HG03457 (cell line): ENCODE measurements around the gene MXI1.

ENCODE experiments used
- ATAC-seq: cut with Tn5 transposase; IDR thresholded peaks from one replicate; pipeline ENCODE4 v1.9.1; 2021; ENCODE audit warnings: moderate number of reproducible peaks; ENCODE audit not compliant: unreplicated experiment

MXI1 gene

DNA sequence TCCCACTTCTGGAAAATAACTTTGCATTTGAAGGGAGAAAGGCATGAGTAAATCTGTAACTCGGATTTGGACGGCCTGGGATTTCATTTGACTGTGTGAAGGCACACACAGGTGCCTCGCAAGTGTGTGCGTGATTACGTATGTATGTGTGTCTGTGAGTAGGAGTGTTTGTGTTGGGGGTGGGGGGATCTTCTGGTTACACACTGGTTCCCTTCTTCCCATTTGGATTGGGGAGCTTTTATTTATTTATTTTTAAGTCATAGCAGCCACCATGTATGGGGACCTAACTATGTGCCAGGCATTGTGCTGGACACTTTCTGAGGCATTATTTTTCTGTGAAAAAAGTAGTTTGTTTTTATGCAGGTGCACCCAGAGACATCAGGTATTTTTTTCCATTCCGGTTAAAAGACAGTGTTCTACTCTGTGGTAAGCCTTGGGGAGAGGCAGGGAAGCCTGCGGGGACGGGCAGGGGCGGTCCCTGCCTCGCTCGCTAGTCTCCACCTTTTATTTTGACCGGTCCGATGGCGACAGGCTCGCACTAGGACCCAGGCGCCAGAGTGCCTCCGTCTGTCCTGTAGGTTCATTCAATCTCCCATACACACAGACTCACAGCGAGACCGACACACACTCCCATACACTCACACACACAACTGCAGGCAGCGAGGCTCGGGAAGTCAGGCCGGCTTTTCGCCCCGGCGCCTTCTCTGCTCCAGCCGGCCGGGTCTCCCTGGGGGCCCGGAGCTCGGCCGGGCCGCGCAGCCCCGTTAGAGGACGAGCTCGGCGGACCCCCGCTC is at the start of gene MXI1:
TSS of gene MXI1 (plus strand) at position 595 of the 794 bp plus-strand sequence. CDS start 204 bp downstream, outside the sequence.
- peak; percentile 52 for ATAC-seq

DNA sequence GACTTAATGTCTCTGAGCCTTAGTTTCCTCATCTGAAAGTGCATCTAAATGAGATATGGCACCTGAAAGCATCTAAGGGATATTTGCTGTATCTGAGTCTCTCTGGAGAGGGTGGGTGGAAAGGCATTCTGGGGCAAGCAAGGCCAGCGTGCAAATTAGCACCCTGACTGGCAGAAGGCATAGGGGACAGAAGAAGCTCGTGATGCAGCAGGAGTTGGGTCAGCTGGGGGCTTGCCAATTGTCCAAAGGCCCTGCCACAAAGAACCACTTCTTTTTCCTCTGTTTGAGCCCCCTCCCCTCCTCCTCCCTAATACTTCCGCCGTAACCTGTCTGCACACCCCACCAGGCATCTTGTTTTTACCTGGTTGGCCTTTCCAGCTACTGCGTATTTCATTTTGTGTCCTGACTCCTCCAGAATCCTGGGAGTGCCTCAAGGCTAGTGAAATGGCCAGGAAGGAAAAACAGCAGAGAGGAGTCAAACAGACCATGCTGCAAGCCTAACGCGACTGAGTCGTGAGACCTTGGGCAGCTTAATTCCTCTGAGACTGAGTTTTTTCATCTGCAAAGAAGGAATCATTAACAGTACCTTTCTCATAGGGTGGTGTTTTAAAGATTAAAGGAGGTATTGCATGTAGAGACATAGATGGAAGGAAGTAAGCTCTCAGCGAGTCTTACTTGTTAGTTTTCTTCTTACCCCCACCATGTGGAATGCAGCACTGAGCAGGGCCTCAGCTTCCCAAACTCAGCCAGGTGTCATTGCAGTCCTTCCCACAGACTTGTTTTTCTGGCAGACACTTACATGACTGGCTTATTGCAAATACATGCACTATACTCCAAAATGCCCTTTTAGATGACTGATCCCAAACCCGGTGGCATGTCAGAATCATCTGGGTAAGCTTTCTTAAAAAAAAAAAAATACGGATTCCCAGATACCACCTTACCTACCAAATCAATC is 49.1 kb upstream of the MXI1 start:
- no peak for ATAC-seq

DNA sequence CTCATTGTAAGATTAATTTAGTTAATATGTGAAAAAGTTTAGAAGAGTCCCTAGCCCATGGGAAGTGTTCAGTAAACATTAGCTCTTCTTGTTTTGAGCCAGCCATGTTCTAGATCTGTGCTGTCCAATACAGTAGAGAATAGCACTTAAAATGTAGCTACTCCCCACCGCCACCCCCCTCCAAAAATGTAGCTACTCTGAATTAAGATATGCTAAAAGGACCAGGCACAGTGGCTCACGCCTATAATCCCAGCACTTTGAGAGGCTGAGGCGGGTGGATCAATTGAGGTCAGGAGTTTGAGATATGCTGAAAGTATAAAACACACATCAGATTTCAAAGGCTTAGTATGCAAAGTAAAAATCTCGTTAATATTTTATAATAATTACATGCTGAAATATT is 47.3 kb upstream of the MXI1 start:
- no peak for ATAC-seq

DNA sequence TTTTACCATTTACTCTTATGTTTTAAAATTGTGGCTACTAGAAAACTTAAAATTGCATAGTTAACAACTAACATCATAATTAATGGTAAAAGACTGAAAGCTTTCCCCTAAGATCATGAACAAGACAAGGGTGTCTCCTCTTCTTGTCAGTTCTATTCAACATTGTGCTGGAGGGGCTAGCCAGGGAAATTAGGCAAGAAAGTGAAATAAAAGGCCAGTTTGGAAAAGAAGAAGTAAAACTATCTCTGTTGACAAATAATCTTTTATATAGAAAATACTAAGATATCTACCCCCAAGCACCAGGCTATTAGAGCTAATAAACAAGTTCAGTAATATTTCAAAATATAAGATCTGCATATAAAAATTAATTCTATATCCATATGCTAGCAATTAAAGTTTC is 46.9 kb upstream of the MXI1 start:
- no peak for ATAC-seq

DNA sequence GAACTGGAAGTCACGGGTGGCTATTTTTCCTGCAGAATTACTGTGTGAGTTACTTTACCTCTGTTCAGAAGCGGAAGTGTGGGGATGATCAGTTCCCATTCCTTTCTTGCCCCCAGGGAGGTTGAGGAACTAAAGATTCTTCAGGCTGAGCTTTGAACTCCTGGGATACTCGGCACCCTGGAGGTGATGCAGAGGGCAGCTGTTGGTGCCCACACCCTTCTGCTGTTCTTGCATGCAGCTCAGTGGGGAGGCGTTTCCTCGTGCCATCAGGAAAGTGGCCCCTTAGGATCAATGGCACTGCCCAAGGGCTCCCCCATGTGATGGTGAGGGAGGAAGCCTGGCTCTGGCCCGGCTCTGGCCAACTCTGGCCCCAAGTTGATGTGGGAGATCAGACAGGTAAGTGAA is 44.7 kb upstream of the MXI1 start:
- ATAC-seq, result no peak

DNA sequence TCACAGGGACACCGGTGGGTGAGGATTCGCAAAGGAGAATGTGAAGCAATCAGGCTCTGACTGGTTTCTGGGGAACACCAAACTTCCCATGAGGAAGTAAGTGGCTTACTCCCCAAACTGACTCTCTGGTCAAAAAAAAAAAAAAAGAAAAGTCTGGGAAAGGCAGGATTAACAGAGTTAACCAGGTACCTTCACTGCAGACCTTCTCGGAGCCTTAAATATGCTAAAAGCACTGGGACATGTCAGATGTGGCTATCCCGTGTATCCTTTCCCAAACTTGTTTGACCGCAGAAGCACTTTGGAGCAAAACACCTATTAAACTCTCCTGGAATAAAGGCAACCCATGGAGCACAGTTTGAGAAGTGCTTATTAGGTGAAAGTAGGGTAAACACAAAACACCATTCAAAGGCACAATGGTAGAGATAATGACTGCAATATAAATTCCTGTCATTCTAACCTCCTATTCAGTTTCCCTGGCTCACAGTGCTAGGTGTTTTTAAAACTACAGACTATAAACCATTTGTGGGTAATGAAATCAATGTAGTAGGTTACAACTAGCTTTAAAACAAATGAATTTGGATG is 44.1 kb upstream of the MXI1 start:
- ATAC-seq, result no peak

DNA sequence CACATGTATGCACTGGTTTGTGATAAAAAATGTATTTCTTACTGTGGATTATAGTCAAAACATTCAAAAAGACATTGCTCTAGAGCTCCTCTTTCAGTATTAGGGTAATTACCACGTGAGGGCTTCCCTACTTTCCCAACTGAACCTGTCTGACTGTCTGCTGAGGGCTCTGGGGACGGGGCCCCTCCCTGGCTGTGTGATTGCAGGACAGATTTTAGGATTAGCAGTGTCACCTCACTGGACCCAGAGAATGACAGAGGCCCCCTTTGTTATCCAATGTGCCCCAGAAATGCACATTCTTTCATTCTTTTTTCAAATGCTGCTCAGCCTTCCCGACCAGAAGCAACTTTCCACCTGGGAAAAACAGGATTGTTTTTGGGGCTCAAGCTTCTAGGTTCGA is 43.6 kb upstream of the MXI1 start:
- no peak for ATAC-seq

DNA sequence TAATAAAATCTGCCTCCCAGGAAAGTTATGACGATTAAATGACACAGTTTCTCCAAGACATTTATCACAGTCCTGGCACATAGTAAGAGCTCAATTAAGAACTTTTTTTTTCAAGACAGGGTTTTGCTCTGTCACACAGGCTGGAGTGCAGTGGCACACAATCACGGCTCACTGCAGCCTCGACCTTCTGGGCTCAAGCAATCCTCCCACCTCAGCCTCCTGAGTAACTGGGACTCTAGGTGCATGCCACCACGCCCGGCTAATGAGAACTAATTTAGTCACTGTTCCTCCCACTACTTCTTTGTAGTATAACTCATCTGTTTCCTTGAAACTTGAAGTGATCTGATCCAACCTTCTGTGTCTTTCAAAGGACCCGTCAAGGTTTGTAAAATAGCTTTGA is 42.2 kb upstream of the MXI1 start:
- no peak for ATAC-seq

DNA sequence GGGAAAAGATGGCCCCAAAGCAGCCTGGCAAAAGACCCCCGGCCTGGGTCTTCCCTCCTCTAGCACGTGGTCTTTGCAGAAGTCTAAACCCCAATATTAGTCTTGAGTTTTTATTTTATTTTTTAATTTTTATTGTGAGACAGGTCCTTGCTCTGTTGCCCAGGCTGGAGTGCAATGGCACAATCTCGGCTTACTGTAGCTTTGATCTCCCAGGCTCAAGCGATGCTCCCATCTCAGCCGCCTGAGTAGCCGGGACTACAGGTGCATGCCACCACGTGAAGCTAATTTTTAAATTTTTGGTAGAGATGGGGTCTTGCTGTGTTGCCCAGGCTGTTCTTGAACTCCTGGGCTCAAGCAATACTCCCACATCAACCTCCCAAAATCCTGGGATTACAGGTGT is 40.3 kb upstream of the MXI1 start:
- ATAC-seq, result no peak

DNA sequence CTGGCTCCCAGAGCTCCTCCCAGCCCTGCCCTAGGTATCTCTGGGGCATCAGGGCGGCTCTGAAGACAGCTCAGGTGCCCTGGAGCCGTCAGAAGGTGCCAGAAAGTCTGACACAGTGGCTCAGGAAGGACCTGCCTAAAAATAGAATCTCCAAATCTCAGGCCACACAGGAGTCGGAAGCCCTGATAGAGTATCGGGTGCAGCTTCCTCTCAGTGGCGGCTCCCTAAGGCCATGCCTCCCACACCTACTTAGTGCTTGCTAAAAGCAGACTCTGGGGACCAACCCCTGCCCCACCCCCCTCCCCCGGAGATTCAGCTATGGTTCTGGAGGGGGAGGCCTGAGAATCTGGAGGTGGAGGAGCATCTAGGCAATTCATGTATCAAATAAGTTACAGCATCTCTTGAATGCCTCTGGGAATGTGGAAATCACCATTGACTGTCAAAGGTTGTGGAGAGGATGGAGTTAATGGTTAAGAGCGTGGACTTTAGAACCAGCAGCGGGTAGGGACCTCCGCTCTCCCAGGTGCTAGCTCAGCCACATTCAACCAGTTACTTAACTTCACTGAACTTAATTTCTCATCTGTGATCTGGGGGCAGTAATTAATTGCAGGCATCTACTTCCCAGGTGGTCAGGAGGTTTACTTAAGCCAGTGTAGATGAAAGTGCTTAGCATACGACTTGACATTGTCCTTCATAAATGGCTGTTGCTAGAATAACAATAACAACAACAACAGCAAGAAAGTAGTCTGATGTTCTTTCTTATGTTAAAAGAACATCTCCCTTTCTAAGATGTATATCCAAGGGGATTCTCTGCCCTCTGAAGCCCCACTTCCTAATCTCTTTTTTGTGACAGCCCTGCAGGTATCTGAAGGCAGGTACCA is 38.6 kb upstream of the MXI1 start:
- ATAC-seq, result no peak

DNA sequence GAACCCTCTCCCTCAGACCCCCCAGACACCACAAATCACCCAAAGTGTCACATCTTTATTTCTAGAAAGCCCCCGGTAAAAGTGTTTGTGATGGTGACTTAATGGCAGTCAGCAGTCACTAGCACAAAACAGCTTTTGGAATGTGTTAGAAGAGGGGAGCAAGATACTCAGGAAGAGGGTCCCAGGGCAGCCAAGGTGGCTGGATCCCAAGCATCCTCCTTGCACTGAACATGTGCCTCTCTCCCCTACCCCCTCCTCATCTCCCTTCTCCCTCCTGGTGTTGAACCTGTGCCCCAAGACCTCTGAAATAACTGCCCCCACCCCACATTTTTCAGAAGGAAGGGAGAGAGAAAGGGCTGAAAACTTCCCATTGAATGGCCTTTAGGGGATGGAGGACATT is 37.8 kb upstream of the MXI1 start:
- ATAC-seq, result no peak

DNA sequence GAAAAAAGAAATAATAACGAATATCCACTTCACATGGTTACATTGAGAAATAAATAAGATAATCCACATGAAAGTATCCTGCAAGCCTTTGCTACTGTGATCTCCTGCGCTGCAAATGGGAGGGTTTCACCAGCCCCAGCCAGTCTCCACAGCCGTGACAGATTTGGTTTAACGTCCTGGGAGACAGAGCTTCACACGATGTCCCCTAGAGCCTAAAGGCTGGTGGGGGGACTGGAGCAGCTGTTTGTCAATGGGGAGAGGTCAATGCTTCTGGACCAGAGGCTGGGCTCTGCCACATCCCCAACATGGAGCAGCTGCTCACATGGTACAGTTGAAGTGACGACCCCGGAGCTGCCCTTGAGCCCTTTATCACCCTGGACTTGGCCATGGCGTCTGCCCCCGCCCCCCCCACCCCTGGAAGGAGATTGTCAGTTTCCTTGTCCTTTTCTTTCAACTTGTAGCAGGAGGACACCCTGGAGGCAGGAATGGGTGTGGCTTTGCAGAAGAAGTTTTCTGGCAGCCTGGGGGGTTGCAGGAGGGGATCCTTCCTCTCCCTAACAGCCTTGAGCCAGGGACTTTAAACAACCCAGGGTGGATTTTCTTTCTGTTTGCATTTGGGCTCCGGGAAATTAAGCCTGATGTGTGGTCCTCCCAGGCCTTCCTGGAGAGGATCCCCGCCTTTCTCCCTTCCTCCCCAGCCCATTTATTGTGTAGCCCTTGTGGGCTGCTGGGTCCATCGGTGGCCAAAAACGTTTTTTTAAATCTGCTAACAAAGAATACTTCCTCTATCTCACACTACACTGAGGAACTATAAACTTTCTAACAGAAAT is 37.0 kb upstream of the MXI1 start:
- no peak for ATAC-seq

DNA sequence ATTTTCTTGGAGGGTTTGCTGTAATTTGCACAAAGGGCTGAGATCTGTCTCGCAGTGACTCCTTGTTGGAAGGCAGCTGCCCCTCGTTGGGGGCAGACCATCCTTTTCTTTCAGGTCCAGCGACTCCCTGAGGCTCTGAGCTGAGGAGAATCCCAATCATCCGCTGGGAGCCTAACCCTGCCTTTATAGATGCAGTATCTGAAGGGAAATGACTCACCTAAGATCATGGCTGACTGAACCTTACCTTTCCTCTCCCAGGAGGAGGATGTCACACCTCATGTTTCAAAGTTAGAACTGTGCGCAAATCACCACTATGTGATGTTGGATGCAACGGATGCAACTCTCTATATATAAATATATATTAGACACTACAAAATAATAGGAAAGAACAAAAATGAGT is 36.4 kb upstream of the MXI1 start:
- no peak for ATAC-seq

DNA sequence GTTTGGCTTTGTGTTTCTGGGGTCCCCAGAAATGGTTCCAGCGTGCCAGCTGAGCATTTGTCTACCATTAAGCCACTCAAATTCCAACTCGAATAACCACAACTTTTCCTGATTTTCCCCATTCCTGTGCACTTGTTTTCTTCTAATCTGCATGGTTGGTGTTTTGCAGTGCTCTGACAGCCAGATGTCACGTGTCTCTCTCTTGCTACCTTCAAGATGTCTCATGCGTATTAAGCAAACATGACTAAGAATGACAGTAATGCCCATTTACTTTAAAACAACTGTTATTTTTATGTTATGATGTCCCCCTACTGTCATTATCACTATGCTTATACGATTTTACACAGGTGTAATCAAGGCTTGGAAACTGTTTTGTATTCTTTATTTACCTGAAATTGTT is 35.2 kb upstream of the MXI1 start:
- ATAC-seq, result no peak

DNA sequence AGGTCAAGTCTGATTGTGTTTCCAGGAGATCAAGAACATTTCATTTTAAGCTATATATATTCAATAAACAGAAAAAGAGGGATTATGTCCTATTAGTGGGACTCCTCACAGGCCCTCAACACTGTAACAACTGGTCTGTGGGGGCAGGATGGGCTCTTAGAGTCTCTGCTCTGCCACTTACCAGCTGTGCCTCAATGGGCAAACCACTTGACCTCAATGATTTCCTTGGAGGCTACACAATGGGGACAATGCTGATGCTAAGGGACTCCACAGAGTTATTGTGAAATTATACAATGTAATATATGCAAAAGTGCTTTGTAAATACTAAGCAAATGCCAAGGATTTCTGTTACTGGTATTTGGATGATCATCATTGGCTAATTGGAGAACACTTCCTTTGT is 33.2 kb upstream of the MXI1 start:
- no peak for ATAC-seq

DNA sequence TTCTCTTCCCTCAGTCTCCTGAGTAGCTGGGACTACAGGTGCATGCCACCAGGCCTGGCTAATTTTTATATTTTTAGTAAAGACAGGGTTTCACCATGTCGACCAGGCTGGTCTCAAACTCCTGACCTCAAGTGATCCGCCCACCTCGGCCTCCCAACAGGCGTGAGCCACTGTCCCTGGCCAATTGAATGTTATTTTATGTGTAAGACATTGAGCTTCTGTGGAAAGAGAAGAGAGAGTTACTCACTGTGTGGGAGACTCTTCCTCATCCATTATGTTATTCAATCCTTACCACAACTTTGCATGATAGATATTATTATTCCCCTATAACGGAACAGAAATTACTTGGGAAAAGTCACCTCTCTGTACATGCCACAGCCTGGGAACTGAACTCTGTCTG is 32.6 kb upstream of the MXI1 start:
- ATAC-seq, result no peak

DNA sequence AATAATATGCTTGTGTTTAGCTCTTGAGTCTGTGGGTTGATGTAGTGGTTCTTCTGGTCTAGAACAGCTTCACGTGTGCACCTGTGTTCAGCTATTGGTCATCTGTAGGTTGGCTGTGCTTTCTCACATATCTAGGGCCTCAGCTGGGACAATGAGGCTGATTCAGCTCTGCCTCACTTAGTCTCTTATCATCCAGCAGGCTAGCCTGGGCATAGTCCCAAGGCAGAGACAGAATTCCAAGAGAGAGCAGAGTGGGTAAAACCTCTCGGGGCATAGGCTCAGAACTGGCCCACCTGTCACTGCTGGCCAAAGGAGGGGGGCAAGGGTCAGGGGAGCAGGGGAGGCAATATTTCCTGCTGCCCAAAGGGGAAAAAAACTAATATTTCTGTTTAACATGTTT is 32.0 kb upstream of the MXI1 start:
- no peak for ATAC-seq

DNA sequence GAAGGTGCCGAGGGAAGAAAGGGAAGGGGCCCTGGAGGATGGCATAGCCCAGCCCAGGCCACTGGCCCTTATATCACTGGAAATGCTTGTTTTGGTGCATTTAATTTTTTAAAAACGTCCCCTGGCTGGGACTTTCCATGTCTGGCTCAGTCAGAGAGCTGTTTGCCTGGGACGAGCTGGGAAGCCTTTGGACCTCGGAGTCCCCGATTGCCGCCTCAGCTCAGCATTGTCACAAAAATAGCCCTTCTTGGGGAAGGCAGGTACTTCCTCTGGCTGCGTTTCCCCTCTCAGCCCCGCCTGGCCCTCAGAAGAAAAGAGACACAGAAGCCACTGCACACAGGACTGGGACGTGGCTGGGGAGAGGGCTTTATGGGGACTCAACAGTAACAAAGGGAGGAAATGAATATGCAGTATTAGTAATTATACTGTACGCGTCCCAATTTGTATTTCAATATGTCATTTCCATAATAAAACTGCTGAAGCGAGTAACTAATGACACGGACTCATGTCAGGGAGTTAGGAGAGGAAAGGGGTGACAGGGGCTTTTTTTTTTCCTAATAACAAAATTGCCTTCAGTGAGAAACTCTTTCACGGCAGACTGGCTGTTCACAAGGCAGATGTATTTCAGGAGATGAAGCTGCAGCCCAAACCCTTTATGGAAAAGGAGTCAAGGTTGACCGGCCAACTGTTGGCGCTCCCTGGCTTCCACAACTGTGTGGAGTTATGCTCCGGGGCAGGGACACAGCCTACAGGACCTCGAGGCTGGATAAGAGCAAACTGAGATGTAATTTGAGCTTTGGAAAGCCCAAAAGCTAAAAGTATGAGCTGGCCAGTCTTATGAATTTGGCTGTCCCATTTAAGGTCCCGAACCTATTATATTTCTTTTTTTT is 31.0 kb upstream of the MXI1 start:
- ATAC-seq, result no peak

DNA sequence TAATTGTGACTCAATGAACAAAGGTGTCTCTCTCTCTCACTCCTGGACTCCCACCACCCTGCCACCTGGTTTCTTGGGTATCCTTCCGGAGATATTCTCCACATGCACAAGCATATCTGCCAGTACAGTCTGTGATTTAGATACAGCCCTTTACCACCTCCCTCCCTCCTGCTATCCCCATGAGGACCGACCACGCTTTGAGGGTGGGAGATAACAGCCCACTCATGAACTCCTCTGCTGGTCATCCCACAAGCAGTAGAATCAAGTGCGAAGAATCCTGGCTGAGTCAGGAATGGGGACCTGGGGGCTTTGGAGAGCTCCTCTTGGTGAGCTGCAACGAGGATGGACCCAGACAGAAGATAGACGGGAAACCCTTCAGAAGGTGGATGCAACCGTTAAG is 28.2 kb upstream of the MXI1 start:
- no peak for ATAC-seq
